Effector memory CD4-positive, alpha-beta T cell (primary cell): ENCODE data around the gene L2HGDH.

ENCODE experiments used
- DNase-seq, 3 donors: peaks; one replicate each; pipeline ENCODE4 v3.0.0-alpha.2; 2020
- H3K27ac ChIP-seq: 2 replicates; pipeline ENCODE4 v1.7.0; 2013; ENCODE audit warnings: mild to moderate bottlenecking, low read length, moderate library complexity; ENCODE audit not compliant: insufficient read depth, poor library complexity, severe bottlenecking
- H3K27me3 ChIP-seq: replicated peaks from 2 replicates; pipeline ENCODE4 v1.7.0; 2013; ENCODE audit warnings: mild to moderate bottlenecking, low read length; ENCODE audit not compliant: insufficient read depth, control insufficient read depth, poor library complexity, severe bottlenecking
- H3K36me3 ChIP-seq: 2 replicates; pipeline ENCODE4 v1.7.0; 2013; ENCODE audit warnings: mild to moderate bottlenecking, low read length, moderate library complexity; ENCODE audit not compliant: control insufficient read depth, insufficient read depth
- H3K4me1 ChIP-seq: 2 replicates; pipeline ENCODE4 v1.7.0; 2013; ENCODE audit warnings: low read length, mild to moderate bottlenecking; ENCODE audit not compliant: control insufficient read depth, insufficient read depth, poor library complexity, severe bottlenecking
- H3K4me3 ChIP-seq: 2 replicates; pipeline ENCODE4 v1.7.0; 2013; ENCODE audit warnings: low read length, low read depth, mild to moderate bottlenecking; ENCODE audit not compliant: insufficient read depth, poor library complexity, severe bottlenecking
- H3K9me3 ChIP-seq: 2 replicates; pipeline ENCODE4 v1.7.0; 2013; ENCODE audit warnings: mild to moderate bottlenecking, low read length, moderate library complexity; ENCODE audit not compliant: control insufficient read depth

L2HGDH gene

DNA sequence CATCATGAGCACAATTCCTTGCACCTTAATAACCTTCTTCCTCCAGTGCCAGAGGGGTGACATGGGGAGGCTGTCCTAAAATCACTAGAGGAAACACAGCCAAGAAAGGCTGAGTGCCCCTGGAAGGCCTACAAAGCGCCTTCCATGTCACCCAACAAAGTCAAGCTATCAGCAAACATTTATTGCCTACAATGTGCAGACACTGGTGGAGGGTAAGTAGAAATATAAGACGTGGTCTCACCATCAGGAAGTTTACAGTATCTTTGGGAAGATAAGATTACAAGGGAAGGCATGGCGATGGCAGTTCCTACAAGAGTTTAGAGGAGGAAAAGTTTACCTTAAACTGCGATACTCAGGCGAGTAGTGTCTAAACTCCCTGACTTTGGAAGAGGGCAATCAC lies 28.0 kb upstream of the L2HGDH start:
- H3K4me3 ChIP-seq, result no peak overlapping the region
- peaks cover 15% of the 10 kb centered on the region for H3K36me3 ChIP-seq
- H3K27ac ChIP-seq, result no peak overlapping the region
- no peak for DNase-seq
- H3K4me1 ChIP-seq, result no peaks in the 10 kb centered on the region
- no peaks in the 10 kb centered on the region for H3K9me3 ChIP-seq
- H3K27me3 ChIP-seq, result no peaks in the 10 kb centered on the region

DNA sequence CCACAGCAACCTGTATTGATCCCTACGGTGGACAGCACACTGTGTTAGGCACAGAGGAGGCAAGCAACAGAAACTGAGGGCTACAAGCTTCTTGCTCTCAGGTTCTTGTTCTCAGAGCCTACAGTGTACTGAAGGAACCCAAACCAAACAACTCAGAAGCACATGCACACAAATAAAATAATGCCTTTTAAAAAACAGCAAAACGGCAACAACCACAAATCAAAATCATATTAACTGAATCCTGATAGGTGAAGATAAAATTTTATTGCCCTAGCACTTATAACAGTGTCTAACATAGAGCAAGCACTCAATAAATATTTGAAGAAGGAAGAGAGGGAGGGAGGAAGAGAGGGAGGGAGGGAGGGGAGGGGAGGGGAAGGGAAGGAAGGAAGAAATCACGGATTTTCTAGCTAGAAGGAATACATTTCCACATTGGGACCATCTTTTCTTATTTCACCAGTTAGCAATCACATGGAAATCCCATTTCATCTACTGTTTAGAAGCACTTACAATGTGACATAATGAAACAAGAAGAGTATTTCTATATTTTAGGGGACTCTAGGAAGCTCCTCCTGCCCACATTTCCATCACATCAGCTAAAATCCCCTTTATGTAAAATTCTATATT lies 27.3 kb upstream of the L2HGDH start:
- Histone ChIP-seq H3K27ac (no peak overlapping the region), H3K27me3 (no peaks in the 10 kb centered on the region), H3K4me3 (no peak overlapping the region), H3K36me3 (peaks cover 15% of the 10 kb centered on the region), H3K9me3 (no peaks in the 10 kb centered on the region), H3K4me1 (no peaks in the 10 kb centered on the region)
- DNase-seq, result no peak

DNA sequence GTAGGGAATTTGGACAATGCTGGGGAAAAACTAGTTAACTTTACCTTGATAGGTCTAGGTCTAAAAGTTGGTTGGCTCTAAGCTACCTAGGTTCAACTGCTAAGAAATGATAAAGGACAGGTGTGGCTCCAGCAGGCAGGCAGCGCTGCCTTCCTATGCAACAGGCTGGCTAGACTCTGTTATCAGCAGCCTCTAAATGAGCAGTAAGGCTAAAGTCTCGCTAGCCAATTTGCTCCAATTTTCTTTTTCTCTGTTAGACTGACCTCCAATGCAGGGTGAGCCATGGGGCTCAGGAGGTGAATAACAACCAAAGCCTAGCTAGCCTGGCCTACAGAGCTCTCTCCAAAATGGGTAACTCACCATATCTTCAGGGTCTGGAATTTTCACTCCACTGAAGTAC lies 26.6 kb upstream of the L2HGDH start:
- H3K27ac ChIP-seq, result no peak overlapping the region
- no peak overlapping the region for H3K4me3 ChIP-seq
- no peaks in the 10 kb centered on the region for H3K9me3 ChIP-seq
- H3K36me3 ChIP-seq, result peaks cover 15% of the 10 kb centered on the region
- no peaks in the 10 kb centered on the region for H3K27me3 ChIP-seq
- no peaks in the 10 kb centered on the region for H3K4me1 ChIP-seq
- no peak for DNase-seq

DNA sequence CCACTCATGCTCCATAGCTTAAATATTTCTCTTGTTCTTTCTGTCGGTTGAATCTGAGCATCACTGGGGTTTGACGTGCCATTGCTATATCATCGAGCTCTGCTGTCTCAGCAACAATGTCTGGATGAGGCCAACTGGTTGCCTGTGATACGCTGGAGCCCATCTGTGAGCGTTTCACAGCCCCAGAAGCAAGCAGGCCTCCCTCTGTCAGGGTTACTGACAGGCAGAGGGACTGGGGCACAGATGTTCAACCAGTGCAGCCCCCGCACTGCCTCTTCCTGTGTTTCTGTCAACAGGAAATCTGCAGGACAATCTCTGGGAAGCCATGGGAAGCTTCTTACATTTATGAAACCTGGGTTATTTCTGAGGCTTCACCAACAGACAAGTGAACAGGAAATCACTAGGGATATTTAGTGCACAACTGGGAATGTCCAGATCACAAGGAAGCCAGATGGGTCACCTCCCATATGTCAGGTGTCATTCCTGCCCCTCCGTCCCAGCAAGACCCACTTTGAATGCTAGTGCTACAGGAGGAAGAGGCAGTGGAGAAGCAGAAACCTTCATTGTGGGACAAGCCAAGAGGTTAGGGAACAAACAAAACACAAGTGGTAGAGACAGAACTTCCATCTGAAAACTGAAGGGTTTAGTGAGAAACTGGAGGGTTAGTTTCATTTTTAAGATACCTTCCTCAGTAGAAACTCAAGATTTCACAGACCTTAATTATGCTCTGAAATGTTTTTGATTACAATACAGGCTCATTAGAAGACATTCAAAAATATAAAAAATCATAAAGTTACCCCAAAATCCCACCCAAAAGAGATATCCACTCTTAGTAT lies 24.2 kb upstream of the L2HGDH start:
- Histone ChIP-seq H3K9me3 (no peaks in the 10 kb centered on the region), H3K27me3 (no peaks in the 10 kb centered on the region), H3K27ac (no peak overlapping the region), H3K36me3 (peaks cover 22% of the 10 kb centered on the region), H3K4me3 (no peak overlapping the region), H3K4me1 (no peaks in the 10 kb centered on the region)
- no peak for DNase-seq

DNA sequence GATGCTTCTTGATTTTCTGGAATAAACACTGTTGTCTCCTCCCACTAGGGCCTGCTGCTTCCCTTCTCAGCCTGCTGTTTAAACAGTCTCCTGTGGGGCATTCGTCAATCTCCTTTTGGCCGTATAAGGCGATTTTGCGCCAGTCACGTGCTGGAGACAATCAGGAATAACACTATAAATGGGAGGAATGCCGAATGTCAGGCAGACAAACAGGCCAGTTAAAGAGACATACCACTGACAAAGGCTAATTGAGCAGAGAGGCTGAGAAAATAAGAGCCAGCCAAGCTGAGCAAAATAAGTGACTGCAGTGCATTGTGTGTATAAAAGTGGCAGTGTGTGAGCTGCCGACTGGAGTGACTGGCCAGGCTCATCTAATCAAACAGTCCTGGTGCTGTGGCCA lies 23.4 kb upstream of the L2HGDH start:
- DNase-seq, result no peak
- no peak overlapping the region for H3K4me3 ChIP-seq
- H3K27ac ChIP-seq, result no peak overlapping the region
- H3K4me1 ChIP-seq, result no peaks in the 10 kb centered on the region
- H3K27me3 ChIP-seq, result no peaks in the 10 kb centered on the region
- peaks cover 18% of the 10 kb centered on the region for H3K36me3 ChIP-seq
- no peaks in the 10 kb centered on the region for H3K9me3 ChIP-seq

DNA sequence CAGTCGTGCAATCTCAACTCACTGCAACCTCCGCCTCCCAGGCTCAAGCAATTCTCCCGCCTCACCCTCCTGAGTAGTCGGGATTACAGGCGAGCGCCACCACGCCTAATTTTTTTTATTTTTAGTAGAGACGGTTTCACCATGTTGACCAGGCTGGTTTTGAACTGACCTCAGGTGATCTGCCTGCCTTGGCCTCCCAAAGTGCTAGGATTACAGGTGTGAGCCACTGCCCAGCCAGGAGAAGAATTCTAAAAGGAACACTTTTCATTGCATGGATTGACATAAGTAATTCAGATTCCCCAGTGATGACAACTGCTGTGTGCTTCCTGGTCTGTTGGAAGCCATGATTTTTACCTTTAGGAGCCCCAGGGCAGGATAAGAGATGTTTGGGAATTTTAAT lies 22.2 kb upstream of the L2HGDH start:
- H3K4me1 ChIP-seq, result no peaks in the 10 kb centered on the region
- H3K4me3 ChIP-seq, result no peak overlapping the region
- no peaks in the 10 kb centered on the region for H3K27me3 ChIP-seq
- no peak for DNase-seq
- no peak overlapping the region for H3K27ac ChIP-seq
- no peaks in the 10 kb centered on the region for H3K9me3 ChIP-seq
- peaks cover 20% of the 10 kb centered on the region for H3K36me3 ChIP-seq

DNA sequence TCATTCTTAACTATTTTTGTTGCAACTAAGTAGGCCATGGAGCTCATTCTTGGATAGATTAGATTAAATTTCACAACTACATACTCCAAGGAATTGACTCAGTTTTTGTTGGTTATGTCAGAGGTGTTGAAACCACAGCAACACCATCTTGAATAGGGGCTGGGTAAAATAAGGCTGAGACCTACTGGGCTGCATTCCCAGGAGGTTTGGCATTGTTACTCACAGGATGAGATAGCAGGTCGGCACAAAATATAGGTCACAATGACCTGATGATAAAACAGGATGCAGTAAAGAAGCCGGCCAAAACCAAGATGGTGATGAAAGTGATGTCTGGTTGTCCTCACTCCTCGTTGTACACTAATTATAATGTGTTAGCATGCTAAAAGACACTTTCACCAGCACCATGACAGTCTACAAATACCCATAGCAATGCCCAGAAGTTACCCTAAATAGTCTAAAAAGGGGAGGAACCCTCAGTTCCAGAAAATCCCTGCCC lies 21.0 kb upstream of the L2HGDH start:
- Histone ChIP-seq H3K36me3 (peaks cover 16% of the 10 kb centered on the region), H3K27me3 (no peaks in the 10 kb centered on the region), H3K4me1 (no peaks in the 10 kb centered on the region), H3K4me3 (no peak overlapping the region), H3K27ac (no peak overlapping the region), H3K9me3 (no peaks in the 10 kb centered on the region)
- no peak for DNase-seq

DNA sequence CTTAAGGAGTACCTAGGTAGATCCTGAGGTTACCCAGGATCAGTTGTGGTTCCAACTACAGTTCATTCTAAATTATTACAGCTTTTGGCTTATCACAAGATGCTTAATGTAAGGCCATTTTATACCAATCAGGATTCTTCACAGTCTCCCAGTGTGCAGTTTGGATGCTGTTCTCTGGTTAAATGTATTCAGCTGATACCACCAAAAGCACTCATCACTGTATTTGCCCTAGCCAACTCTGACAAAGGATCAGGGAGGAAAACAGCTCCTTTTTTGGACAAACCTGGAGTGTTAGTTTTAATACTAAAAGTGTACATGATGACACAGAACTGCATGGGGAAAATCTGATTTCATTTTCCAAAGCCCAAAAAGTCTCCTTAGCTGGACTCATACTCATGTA lies 19.6 kb upstream of the L2HGDH start:
- no peaks in the 10 kb centered on the region for H3K27me3 ChIP-seq
- DNase-seq, result no peak
- H3K4me1 ChIP-seq, result no peaks in the 10 kb centered on the region
- no peak overlapping the region for H3K27ac ChIP-seq
- peaks cover 16% of the 10 kb centered on the region for H3K36me3 ChIP-seq
- no peaks in the 10 kb centered on the region for H3K9me3 ChIP-seq
- no peak overlapping the region for H3K4me3 ChIP-seq

DNA sequence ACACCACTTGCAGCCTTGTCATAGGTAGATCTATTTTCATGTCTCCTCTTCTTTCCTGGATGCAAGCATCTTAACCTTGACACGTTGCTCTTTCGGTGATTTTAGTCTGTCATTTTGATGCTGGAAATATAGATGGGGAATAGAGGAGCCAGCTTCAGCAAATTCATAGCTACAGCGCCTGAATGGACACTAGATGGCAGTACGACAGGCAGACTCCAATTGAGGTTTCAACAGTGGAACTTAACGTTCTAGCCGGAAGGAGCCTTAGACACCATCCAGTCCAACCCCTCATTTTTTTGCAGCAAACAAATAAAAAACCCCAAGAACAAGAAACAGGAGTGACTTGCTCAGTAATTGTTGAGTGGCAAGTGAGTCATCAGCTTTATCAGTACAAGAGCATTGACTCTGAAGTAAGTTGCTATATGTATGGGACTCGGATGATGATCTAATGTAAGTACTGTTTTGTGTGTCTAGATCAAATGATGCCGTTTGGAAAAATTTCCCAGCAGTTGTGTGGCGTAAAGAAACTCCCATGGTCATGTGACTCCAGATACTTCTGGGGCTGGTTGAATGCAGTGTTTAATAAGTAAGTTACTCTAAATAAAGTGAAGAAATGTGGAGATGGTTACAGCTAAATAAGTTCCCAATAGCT lies 9.1 kb upstream of the L2HGDH start:
- DNase-seq, result peak; percentile 42 to 58 (median 52)
- Histone ChIP-seq H3K4me3 (no peak overlapping the region), H3K9me3 (no peaks in the 10 kb centered on the region), H3K27me3 (no peaks in the 10 kb centered on the region), H3K27ac (peak overlapping the region; percentile 64), H3K36me3 (peaks cover 6% of the 10 kb centered on the region), H3K4me1 (no peaks in the 10 kb centered on the region)

DNA sequence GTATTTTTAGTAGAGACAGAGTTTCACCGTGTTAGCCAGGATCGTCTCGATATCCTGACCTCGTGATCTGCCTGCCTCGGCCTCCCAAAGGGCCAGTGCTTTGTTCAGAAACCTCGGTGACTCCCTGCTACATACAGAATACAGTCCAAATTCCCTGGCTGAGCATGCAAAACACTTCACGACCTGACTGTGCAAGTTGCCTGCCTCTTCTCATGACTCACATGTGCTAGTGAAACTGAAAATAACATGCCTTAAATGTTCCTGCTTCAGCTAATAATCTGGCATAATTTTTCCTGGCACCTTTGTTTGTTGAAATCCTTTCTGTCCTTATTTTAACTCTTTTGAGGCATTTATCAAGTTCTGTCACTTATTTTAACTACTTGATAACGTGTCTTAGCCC lies 8.3 kb upstream of the L2HGDH start:
- Histone ChIP-seq H3K27me3 (no peaks in the 10 kb centered on the region), H3K36me3 (peaks cover 6% of the 10 kb centered on the region), H3K9me3 (no peaks in the 10 kb centered on the region), H3K4me3 (no peak overlapping the region), H3K4me1 (no peaks in the 10 kb centered on the region), H3K27ac (peak overlapping the region; percentile 64)
- no peak for DNase-seq
